ENCODE measurements around the gene APOBEC3H.

APOBEC3H gene

GRCh38 chr22:39135092-39135896, 38.2 kb downstream of the APOBEC3H start:
- peak; percentile 64 for DNase-seq
- peak; percentile 66 for ATAC-seq

GRCh38 chr22:39136317-39136716, 39.3 kb downstream of the APOBEC3H start:
- no peak for DNase-seq
- no peak for ATAC-seq

- no peak for ATAC-seq
- DNase-seq: no peak
Observed at GRCh38 chr22:39138357-39138997, 41.4 kb downstream of the APOBEC3H start.

GRCh38 chr22:39139933-39140332, 42.9 kb downstream of the APOBEC3H start:
- ATAC-seq: no peak
- no peak for DNase-seq

- DNase-seq: no peak
- ATAC-seq: no peak
Observed at GRCh38 chr22:39142088-39142680, 45.1 kb downstream of the APOBEC3H start.

GRCh38 chr22:39144101-39144767, 47.2 kb downstream of the APOBEC3H start:
- DNase-seq (peak; percentile 70), ATAC-seq (peak; percentile 64)

GRCh38 chr22:39146256-39147101, 49.4 kb downstream of the APOBEC3H start:
- DNase-seq: no peak
- ATAC-seq: no peak

GRCh38 chr22:39147335-39148025, 50.4 kb downstream of the APOBEC3H start:
- ATAC-seq: no peak

GRCh38 chr22:39148026-39148726, 51.1 kb downstream of the APOBEC3H start:
- ATAC-seq (no peak), DNase-seq (no peak)

More at GRCh38 chr22:39147335-39148025, 50.4 kb downstream of the APOBEC3H start:
- DNase-seq: no peak

GRCh38 chr22:39148727-39149535, 51.9 kb downstream of the APOBEC3H start:
- DNase-seq: peak; percentile 82
- ATAC-seq: peak; percentile 13

- DNase-seq (no peak), ATAC-seq (no peak)
Observed at GRCh38 chr22:39149915-39150847, 53.1 kb downstream of the APOBEC3H start.

GRCh38 chr22:39150848-39151215, 53.8 kb downstream of the APOBEC3H start:
- ATAC-seq: no peak
- no peak for DNase-seq

GRCh38 chr22:39151329-39151975, 54.4 kb downstream of the APOBEC3H start:
- no peak for DNase-seq
- ATAC-seq: no peak

GRCh38 chr22:39152024-39152510, 55.0 kb downstream of the APOBEC3H start:
- ATAC-seq (no peak), DNase-seq (no peak)

GRCh38 chr22:39152511-39153219, 55.6 kb downstream of the APOBEC3H start, which contains the start of gene CBX7:
TSS of gene CBX7 (minus strand) at chr22:39152680. CDS start at chr22:39152444, 236 bp downstream.
- DNase-seq: peak; percentile 90
- peak; percentile 81 for ATAC-seq

GRCh38 chr22:39153220-39153717, 56.2 kb downstream of the APOBEC3H start:
- DNase-seq (no peak), ATAC-seq (no peak)
